ENCODE measurements around the gene MMS19.
"Not testable (repeated sequence)": the region's sequence is repeated elsewhere in the genome, so short reads cannot be mapped to it uniquely, and the experiment has no call there.

The MMS19 gene

DNA sequence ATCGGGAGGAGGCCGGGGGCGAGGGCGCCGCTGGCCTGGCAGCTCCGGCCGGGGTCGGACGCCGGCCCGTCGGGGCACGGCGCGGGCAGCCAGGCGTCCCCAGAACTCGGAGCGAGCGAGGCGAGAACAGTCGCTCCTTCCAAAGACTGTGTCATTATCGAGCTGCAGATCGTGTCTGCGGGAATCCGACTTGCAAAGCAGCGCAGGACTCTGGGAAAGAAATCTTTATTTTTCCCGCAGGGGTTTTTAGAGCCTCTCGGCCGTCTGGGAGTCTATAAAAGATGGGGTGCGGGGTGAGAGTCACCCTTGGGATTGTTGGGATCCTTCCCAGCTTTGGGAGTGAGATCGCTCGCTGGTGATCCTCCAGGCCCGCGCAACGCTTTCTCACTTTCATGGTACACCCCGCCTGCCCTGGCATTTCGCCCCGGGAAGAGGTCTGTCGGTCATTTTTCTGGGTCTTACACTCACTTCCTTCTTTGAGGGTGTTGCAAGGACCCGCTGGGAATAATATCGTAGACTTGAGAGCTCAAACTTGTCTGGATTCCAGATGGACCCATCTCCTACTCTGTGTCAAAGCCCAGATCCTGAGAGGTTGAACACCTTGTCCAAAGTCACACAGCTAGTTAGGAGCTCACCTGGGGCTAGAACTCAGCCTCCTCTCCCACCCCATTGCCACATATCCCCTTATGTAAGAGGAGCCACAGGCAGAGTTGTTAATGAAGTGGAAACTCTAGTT lies 1.5 kb upstream of the MMS19 start:
- peak; percentile 55 to 67 for DNase-seq

DNA sequence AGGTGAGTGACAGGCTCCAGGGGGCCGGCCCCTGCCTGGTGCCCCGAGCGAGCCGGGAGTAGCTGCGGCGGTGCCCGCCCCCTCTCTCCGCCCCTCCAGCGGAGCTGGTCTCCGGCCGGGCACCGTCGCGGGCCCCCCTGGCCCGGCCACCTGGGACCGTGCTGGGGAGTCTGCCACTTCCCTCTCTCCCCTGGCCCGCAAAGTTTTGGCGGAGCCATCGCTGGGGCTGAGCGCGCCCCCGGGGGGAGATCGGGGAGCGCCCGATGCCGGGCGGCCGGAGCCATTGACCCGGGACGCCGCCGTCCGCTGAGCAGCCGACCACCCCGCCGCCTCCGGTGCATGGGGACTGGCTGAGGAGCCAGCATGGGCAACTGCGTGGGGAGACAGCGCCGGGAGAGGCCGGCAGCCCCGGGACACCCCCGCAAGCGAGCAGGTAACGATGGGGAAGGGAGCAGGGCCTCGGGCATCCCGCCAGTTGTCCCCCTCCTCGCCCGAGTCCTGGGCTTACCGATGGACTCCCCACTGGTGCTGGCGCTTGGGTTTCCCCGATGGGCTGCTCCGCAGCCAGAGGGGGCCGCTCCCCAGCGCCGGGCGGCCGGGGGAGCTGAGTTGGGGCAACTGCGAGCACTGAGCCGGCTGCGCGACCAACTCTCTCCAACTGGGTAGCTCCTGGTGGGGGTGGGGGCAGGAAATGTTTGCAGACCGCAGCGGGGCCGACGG lies 779 bp upstream of the MMS19 start, which contains the start of gene UBTD1:
TSS of gene UBTD1 (plus strand) at position 84 of the 720 bp plus-strand sequence. CDS start at position 364, 280 bp downstream.
- peak; percentile 22 to 39 for DNase-seq

DNA sequence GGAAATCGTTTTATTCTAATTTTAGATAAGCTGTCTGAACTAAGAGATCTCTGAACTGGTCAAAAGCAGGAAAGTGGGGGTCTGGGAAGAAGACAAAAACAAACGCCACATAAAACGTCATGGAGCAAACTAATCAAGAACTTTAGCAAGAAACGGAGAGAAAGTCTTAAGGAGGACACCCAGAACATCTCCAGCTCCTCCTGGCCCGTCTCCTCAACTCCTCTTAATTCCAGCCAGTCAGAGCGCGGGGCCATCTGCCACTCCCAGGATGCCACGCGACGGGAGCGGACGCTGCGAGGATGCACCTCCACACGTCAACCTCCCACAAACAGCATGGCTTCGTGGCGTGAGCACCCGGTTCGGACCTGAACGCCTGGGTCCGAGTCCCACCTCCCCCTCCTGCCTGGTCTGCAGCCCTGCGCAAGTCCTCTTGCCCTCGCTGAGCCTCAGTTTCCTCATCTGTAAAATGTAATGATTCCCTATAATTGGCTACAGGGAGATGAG lies 598 bp downstream of the MMS19 start:
- DNase-seq, result peak; percentile 79 to 86

GRCh38 chr10:97494863-97495506 lies 3.2 kb downstream of the MMS19 start:
- no peak for DNase-seq

- peak; percentile 62 to 78 for DNase-seq
These were observed 4.1 kb downstream of the MMS19 start for GRCh38 chr10:97494151-97494550.

DNA sequence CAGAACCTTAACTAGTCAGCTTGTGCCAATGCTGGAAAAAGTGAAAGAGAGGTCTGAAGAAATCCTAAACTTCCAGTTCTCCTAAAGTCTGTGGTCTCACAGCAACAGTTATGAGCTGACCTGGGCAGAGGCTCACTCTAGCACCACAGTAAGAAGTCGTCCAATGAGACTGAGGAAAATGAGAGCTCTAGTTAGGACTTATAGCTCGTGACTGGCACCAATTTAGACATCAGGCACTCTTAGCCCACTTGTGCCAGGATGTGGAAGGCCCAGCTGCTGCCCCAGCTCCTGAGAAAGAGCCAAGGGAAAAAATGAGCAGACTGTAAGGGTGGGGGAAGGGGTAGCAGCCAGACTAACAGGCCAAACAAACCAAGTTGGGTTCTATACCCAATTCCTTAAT lies 7.6 kb downstream of the MMS19 start:
- peak in 1 of 2 donors; percentile 28 for DNase-seq

GRCh38 chr10:97485647-97486281 lies 12.5 kb downstream of the MMS19 start:
- DNase-seq, result no peak

GRCh38 chr10:97483921-97484320 lies 14.3 kb downstream of the MMS19 start:
- DNase-seq, result no peak

DNA sequence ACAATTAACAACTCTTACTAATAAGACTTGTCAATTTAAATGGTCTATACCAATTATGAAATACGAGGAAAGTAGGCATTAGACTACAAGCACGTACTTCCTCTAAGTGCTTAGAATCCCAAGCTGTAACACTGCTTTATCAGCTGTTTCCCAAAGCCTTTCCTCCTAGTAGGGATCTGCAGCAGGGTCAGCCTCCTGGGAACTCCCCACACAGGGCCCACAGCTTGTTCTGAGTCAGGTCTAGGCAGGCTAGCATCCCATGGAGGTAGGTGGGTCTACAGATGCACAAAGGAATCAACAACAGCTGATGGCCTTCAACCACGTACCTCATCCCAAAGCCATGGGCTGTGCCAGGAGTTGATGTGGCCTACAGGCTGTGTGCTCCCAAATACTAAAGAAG lies 14.7 kb downstream of the MMS19 start:
- peak in 1 of 2 donors; percentile 29 for DNase-seq

DNA sequence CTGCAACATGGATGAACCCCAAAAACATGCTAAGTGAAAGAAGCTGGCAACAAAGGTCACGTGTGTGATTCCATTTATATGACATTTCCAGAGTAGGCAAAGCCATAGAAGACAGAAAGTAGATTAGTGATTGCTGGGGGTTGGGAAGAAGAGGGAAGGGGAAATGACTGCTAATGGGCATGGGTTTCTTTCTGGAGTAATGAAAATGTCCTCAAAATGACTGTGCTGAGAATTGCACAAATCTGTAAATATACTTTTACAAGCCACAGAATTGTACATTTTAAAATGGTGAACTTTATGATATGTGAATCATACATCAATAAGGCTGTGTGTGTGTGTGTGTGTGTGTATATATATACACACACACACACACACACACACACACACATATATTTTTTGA lies 15.8 kb downstream of the MMS19 start:
- no peak for DNase-seq

GRCh38 chr10:97481071-97481470 lies 17.2 kb downstream of the MMS19 start:
- DNase-seq, result no peak

DNA sequence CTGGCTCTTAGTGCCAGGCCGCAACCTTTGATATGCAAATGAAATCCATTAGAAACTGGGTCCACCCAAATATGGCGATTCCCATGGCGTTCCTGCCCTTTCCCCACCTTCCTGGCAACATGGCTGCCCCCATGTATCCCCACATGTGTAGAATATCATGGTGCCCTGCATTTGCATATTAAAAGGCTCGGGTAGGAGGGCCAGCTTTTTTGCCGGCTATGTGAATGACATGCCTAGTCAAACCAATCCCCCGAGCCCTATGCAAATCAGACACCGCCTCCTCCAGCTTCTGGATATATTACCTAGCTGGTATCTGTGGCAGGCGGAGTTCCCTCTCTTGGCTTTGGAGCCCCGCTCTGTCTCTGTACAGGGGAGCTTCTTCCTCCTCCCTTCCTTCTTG lies 18.3 kb downstream of the MMS19 start:
- no peak for DNase-seq

GRCh38 chr10:97479410-97479809 lies 18.8 kb downstream of the MMS19 start:
- DNase-seq, result not testable (repeated sequence)

- peak; percentile 92 to 93 for DNase-seq
These were observed 22.2 kb downstream of the MMS19 start for GRCh38 chr10:97475936-97476594.

DNA sequence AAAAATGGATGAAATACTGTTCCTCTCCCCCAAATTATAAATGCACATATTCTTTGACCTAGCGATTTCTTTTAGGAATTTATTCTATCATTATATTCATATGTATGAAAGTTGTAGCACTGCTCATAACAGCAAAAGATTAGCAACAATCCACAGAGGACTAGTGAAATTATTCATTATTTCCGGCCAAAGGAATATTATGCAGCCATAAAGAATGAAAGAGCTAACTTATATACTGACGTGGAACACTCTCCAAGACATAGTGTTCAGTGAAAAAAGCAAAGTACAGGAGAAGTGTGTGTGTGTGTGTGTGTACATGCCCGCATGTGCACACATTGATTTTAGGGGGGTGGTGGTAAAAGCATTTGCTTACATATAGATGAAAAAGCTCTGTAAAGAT lies 23.3 kb downstream of the MMS19 start:
- no peak for DNase-seq

GRCh38 chr10:97468781-97469180 lies 29.4 kb downstream of the MMS19 start:
- DNase-seq, result not testable (repeated sequence)

GRCh38 chr10:97468162-97468561 lies 30.1 kb downstream of the MMS19 start:
- no peak for DNase-seq

DNA sequence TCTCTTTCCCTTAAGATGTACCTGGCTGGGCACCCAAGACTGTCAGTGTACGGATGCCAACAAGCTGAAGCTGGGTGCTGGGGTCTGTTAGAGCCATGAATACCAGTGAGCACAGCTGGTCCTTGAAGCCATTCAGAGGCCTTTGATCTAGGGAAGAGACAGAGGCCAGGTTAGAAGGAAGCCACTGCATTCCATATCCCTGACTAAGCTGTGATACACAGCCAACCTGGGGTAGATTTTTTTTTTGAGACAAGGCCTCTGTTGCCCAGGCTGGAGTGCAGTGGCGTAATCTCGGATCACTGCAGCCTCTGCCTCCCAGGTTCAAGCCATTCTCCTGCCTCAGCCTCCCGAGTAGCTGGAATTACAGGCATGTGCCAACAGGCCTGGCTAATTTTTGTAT lies 31.5 kb downstream of the MMS19 start:
- DNase-seq, result no peak

DNA sequence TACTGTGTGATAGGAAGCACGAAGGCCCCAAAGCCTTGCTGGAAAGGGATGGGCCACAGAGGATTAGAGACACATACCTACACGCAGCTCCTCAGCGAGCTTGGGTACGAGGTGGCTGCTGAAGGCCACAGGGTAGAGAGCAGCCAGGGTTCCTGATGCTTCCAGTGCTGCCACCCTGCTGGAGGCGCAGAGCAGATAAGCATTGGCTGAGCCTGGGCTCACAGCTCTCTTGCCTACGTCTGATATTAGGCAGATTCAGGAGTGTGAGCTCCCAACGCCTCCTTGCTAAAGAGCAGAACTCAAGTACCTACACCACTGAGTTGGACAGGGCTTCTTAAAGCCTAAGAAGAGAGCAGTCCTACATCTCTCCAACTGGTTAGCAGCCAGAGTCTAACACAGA lies 32.2 kb downstream of the MMS19 start:
- no peak for DNase-seq

DNA sequence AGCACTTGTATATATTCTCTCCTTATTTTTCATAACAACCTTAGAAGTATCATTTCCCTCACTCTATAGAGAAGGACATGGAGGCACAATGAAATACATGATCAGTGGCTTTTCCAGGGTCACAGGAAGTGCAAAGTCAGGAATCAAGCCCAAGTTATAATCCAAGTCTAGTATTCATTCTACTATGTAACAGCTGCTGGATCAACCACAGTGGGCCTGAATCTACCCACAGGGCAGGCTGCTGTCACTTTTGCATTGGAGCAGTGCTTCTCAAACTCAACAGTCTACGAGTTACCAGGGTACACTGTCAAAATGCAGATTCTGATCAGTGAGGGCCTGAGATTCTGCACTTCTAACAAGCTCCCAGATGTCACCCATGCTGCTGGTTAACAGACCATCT lies 34.0 kb downstream of the MMS19 start:
- no peak for DNase-seq

DNA sequence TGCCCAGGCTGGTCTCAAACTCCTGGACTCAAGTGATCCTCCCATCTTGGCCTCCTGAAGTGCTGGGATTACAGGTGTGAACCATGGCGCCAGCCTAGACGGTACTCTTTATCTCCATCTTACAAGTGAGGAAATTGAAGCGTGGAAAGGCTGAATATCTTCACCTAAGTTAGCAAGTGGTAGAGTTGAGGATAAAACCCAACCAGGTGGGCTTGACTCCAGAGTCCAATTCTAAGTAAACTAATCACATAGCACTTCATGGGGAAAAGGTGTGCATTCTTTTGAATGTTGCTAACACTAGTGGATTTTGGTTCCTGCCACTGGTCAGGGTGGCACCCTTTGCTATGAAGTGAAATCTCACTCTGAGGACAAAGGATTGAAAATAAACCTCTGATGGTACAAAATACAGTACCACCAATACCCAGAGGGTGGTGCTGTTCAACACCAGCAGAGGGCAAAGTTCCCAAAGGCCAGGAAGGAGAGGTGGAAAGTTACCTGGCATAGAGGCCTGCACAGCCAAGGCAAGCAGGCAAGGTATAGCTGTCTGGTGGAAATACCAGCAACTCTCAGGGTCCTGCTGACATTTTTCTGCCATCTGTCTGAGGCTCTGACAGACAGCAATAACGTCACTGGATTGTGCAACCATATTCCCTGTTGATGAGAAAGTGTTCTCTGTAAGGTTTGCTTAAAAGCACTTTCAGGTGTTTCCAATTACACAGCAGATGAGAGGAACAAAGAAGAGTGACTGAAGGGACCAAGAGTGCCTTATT lies 34.7 kb downstream of the MMS19 start:
- DNase-seq, result peak; percentile 43 to 50

DNA sequence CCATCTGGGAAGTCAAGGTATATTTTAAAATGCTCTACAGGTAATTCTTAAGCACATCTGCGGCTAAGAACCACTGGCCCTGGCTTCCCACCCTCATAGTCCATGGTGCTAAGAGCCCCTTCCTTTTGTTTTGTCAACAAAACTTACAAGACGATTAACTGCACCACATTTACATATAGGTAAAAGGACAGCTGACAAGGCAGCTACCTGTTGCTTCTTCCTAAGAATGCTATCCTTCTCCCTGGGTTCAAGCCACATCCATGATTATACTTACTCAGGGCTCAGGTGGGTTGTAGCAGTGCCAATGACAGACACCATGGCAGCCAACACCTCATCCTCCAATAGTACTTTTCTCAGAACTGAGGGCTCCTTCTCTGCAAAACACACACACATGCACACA lies 35.9 kb downstream of the MMS19 start:
- no peak for DNase-seq

All from inflammatory macrophage (primary cell).